Fibroblast of skin of left biceps (primary cell): ENCODE measurements around the gene ATXN7L1.
A peak's percentile ranks its signal among the peaks of the same experiment; 100 is the strongest.

Experiments
- DNase-seq, 2 experiments: peaks; one replicate each; pipeline ENCODE4 v3.0.0-alpha.2; 2013; ENCODE audit warnings: low read depth in 2 of 2

Gene ATXN7L1

DNA sequence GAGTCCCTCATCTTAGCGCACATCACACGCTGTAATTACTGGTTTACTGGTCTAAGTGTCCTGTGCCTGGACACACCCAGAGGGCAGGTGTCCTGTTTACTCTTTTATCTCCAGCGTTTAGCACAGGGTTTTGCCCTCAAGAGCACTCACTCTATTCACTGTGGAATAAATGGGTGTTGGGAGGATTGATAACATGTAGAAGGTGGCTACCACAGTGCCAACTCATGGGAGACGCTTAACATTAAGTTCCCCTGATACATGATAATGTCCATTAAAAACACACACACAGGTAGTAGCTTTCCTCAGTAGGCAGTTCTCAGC lies 199.0 kb downstream of the ATXN7L1 start:
- no peak for DNase-seq

DNA sequence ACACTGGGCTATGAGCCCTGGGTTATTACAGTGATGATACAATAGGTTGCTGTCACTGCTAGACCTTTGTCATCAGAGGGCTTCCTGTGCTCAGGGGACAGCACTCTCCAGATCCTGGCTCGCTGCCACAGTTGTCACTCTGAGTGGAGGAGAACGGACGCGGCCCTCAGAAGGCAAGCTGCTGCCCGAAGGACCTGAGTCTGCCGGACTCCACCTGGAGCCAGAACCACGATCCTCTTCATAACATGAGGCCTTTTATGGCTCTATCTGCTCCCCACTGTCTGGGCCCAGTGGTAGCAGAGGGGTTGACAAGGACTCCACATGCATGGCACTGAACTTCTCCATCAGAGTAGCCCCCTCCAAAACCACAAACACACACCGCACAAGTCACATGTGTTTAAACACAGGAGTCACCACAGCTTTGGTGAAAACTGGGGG lies 200.4 kb downstream of the ATXN7L1 start:
- no peak for DNase-seq

DNA sequence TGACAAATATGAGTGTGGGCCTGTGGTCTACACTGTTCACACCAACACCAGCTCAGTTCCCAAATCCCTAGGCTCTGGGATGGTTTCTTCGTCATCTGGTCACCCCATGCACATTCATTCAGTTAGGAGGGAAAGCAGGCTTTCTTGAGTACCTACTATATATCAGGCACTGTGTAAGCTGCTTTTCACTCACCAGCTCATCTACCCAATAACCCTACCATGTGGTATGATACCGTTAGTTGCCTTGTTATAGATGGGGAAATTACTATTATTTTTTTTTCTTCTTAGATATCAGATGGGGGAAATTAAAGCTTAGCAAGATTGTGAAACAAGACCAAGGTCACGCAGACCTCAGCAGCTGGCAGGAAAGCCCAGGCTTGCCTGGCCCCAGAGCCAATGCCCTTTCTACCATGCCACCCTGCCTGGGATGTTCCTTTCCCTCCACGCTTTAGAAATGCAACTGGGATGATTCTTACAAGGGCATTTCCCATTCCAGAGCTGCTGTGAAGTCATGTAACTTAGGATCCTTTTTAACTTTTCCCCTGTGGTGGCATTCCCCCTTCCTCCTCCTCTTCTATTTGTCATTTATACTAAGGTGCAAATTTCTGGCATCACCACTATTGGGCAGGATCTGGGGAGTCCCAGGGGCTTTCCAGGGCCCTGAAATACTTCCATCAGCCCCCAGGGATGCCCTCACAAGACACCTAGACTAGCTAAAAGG lies 202.0 kb downstream of the ATXN7L1 start:
- DNase-seq, result no peak

DNA sequence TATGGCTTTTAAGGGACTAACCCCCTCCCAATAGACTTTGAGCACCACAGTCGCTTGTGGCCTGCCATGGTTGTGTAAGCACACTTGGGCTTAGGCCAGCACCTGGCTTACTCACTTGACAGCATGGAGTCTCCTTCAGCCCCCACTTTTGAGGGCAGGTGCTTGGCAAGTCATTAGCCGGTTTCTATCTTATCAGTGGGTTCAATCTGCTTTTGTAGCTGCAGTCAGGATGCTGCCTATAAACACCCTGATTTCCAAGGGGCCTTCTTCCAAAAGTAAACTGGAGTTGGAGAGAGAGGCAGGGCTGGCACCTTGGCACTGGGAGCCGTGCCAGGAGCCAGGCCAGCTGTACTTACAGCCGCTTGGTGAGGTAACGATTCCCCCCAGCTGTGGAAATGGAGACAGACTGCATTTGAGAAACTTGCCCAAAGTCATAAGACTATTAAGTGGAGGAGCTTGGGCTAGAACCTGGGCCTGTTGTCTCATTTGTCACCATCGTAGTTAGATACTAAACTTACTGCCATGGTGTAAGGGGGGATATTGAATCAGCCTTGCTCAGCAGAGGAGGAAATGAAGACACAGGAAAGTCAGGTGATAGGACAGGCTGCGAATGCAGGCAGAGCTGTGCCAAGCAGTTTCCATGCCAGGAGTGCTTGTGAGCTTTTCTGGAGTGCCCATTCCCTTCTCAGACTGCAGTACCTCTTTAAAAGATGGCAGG lies 202.9 kb downstream of the ATXN7L1 start:
- no peak for DNase-seq

DNA sequence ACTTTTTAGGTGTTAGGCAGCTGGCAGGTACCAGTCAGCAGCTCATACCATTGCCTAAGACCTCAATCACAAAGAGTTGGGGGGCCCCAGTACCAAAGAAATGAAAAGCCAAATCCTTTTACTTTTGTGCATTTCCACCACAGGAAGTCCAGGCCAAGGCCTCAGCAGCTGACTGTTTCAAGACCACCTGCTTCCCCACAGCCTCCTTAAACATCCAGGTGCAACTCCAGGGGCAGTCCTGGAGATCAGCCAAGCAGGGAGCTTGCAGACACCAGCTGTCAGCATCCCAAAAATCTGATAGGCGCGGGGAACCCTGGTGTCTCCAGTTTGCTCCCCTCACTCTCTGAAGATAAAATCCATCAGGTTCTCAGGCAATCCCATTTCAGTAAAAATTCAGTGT lies 203.6 kb downstream of the ATXN7L1 start:
- DNase-seq, result no peak

DNA sequence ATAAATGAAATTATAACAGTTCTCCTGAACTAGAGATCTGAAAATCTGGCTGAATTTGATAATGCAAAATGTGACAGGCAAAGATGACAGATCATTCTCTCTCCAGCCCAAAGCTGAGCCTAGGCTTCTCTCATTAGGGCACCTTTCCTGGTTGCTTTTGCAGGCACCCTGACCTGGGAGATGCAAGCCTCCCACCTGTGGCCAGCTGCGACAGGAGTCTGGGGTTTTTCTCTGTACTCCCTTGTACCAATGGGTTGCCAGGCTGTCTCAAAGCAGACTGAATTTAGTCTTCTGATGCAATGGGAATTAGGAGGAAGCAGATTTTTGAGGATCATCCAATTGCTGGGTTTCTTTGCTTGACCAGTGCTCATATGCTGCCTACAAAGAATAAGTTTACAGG lies 210.1 kb downstream of the ATXN7L1 start:
- no peak for DNase-seq

DNA sequence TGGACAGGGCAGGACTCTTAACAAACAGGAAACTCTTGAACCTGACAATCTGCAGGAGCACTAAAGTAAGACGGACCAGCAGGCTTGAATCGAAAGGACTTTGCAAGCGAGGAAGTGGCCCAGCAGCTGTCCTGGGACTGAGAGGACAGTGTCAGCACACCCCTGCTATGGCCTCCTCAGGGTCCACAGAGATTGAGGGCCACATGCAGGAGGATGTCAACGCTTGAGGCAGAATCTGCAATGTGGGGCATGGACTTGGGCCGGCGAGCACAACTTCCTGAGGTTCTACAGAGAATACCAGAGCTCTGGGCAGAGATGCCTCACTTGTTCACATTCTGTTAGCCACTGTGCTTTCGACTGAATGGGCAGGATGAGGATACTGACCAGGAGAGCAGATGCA lies 210.7 kb downstream of the ATXN7L1 start:
- no peak for DNase-seq

DNA sequence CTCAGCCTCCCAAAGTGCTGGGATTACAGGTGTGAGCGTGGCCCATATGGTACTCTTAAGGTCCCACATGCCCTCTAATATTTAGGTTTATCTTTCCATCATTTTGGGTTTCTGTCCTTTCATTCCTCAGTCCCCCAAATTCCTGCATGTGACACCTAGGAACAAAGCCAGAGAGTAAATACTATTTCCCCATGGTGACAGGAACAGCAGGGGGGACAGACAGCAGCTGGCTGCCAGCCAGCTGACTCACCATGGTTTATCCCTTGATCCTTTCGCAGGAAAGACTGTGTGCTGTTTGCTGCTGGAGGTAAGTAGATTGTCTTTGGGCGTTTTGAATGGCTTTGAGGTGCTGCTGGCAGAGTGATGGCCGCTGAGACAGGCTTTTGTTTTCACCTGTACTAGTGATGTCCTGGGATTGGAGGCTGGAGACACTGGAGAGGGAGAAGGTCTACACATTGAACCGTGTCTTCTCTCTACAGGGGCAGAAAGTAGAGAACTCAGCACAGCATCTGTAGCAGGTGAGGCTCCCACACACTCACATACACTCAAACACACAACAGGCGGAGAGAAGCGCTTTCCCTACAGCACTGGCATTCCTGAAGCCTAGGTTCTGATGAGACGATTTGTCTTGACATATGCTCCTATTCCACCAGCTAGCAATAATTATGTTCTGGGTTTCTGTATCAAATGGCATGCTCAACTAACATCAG lies 211.4 kb downstream of the ATXN7L1 start:
- no peak for DNase-seq

DNA sequence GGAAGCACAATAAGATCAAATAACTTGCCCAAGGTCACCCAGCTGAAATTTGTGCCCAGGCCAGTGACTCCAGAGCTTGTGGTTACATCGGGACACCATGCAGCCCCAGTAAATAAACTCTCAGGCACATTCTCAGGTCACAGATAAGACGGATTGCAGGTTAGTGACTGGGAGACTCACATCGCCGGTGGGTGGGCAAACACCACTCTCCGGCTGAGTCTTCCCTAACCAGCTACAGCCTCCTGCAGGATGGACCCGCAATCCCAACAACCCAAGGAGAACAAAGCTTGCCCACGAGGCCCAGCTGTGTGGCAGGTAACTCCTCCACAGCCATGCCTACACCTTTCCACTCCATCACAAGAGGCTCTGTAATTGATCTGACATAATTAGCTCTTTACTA lies 213.4 kb downstream of the ATXN7L1 start:
- DNase-seq, result no peak

DNA sequence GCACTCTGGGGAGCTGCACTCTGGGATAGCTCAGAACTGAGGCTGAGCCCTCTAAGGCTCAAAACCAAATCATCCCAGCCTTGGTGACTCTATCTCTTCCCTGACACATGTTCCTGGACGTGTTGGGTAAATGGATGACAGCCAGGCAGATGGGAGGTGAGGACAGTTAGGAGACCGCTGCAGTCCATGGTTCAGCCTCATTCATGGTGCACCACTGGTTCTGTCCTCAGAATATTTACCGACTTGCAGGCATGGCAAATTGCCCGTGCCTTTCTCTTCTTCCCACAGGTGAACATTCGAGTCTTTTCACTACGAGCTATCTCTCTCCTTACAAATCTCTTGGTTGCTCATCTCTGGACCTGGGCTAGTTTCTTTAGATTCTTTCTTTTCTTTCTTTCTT lies 214.8 kb downstream of the ATXN7L1 start:
- DNase-seq, result no peak

DNA sequence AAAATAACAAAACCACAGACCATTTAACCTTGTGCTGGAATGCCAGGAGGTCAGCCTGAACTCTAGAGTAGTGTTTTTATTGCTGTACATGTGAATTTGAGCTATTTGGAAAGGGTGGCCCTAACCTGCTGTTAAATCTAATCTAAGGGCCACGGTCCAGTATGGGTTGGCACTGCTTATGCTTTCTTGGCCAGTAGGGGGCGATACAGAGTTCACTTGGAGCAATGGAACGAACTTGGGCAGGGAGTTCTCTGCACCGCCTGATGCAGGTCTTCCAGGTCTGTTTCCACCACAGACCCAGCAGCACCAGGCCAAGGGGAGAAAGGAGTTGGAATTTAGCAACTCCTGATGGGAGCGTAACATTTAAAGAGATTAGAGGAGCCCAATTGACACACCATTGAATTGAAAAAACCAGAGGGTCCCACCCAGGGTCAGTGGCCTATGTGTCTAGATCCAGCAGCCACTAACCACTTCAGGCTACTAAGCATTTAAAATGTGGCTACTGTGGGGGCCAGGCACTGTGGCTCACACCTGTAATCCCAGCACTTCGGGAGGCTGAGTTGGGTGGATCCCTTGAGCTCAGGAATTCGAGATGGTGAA lies 219.4 kb downstream of the ATXN7L1 start:
- no peak for DNase-seq

DNA sequence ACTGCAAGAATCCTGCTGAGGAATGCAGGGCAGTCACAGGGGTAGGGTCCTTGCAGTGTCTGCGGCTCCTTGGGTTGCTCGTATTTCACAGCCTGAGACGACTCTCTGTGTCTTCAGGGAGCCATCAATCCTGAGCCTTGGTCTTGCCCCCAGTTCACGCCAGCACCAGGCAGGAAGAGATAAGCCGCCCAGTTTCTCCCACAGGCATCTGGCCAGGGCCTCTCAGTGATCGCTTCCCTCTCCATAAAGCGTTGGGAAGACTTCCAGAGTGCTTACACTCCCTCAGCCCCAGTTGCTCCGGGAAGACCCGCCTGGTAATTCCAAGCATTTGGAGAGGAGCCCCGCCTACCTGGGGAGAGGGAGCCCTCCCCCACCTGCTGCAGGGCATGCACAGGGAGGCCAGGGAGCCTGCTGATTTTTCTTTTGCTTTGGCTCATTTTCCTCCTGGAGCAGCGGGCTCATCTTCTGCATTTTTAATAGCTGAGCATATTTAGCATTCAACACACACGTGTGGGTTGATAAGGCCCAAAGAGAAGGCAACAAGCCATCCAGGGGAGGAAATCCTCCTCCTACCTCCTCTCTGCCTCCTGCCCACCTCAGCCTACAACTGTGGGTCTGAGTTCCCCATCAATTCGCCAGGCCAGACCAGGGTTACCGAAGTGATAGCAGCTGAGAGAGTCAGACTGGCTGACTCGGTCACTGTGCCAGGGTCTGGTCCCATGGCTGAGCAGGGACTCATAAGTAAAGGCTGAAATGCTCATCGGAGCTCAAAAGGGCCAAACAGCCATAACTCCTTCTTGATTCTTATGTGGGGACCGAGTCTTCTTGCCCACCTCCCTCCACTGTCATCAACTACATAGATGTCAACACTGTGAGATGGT lies 220.7 kb downstream of the ATXN7L1 start:
- peak; percentile 31 to 44 for DNase-seq

DNA sequence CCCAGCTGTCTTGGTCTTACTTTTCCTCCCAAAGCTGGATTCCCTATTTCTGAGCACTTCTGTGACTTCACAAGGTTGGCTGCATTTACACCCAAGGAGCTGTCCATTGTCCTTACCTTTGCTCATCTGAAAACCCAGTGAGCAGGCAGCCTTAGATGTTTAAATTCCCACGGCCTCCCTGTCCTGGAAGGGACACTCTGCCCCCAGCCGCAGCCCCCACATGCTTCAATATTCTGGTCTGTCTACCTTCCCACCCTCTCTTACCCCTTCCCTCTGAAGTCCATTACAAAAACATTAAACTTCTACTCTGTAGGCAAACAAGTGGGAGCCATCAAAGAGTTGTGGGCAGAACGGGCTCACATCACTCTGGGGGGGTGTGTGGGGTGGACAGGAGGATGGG lies 221.3 kb downstream of the ATXN7L1 start:
- no peak for DNase-seq

DNA sequence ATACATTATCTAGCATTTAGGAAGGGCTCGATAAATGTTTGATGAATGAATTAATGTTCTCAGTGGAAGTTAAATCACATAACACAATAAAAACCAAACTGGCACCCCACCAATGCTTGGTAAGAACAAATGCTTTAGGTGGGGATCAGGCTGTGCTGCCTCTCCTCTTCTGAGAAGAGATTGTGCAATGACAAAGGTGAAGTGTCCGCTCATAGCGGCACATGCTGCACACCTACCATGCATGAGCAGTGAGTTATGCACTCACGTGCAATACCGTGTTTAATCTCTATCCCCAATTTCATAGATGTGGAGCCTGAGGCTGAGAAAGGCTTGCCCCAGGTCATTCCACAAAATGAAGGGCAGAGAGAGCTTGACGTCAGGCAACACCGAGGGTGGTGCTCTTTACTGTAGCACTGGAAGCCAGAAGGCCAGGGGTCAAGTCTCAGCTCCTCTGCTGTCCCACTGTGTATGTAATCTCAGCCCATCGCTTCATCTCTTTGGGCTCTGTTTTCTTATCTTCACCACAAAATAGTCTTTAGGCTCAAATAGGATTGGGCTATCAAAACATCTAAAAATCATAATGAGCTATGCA lies 222.2 kb downstream of the ATXN7L1 start:
- no peak for DNase-seq

DNA sequence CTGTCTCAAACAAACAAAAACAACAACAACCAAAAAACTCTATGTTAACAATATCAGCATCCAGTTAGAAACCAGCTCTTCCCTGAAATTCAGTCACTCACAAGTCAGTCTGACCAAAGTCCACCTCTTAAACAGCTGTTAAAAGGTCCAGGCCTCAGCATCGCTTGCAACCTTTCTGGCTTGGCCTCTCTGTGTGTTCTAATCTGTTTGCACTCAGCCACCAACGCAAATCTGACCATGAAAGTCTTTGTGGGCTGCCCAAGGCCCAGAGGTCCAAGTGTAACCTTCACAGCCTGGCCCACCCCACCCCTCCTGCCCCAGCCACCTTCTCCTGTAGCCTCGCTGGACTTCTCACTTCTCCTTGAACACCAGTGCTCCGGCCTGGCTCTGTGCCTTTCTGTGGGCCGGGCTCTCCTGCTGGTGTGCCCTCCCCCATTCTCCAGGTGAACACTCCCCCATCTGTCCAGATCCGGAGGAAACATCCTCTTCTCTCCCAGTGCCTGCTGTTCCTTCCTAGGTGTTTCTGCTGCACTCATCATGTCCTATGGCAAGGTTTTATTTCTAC lies 222.9 kb downstream of the ATXN7L1 start:
- no peak for DNase-seq

DNA sequence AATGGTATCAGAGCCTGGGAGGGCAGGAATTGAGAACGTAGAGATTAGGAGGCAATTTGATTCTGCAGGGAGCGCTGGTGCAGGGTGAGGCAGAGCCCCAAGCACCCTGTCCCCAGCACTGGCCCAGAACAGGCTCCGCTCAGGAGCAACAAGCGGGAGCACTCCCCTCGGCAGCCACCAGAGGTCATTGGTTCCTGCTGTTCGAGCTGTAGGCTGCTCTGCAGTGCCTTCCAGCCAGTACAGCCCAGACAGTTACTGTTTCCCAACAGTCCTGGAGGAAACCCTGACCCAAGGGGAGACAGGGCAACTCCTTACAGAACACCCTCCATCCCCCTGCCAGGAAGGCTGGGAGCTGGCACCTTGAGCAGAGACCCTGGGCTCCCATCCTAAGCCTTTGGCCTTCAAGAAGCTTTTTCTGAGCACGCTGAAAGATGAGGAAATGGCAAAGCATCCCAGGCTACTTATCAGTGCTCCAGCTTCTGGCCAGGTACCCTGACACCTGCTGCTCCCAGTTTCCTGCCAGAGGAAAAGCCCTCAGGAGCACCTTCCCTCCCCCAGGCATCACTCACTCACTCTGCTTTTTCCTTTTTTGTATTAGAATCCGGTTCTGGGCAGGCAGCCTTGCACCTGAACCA lies 223.9 kb downstream of the ATXN7L1 start:
- DNase-seq, result peak; percentile 21

DNA sequence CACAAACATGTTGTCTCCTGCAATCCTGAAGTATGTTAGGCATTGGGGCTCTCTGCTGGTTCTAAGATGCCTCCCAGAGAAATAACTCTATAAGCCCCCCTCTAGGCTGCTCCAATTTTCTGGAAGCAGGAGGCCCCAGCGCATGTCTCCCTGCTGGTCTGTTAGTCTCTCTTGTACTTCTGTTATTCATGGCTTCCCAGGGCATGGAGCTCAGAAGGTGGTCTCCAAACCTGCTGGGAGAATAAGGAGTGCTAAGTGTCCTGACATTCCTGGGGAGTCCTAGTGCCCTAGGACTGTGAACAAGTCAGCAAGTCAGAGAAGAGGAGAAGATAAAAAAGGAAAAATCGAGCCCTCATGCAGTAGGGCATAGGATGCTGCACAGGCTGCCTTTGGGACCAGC lies 224.6 kb downstream of the ATXN7L1 start:
- no peak for DNase-seq

DNA sequence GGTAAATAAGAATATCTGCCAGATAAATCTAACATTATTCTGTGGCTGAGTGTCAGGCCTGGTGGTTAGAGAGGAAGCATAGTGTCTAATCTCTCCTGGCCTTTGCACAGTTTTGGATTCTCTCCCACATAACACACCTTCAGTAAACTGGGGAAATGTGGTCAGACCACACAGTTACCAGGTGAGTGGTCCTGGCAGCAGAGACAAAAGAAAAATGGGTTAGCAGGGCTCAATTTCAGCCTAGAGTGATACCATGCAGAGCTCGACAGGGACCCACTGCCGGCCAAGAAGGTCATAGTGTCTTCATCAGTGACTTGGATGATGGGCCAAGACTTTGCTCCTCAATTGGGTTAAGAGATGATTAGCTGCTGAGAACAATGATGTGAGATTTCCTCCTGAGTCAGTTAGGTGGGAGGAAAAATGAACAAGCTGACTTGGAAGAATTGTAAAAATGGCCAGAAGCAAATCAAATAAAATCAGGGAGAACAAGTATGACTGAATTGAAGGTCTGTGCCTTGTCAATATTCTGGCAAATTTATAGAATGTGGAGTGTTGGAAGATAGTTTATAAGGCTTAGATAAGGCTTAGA lies 225.9 kb downstream of the ATXN7L1 start:
- DNase-seq, result no peak

DNA sequence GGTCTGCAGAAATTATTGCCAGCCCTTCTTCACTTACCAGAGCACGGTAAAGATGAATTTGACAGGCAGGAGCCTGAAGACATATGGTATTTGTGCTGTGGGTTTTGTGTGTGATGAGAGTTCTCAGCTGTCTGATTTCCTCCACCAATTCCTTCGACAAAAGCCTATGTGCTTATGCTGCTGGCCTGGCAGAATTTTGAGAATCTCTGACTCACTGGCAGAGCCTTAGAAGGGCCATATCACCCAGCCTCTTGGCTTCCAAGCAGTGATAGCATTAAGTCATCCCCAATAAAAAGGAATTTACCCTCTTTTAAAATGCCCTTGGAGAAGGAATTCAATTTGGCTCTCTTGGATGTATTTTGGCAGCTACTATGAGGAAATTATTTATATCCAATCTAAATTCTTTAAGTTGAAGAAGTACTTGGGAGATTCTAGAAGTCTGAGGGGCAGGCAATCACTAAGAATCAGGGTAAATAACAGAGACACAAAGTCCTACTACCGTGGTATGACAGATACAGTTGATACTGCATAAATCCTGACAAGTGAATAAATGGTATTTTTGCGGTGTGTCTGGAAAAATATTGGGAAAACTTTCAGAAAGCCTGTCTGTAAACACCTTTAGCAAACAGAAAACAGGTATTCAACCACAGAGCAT lies 226.5 kb downstream of the ATXN7L1 start:
- peak; percentile 30 to 33 for DNase-seq
